Small intestine (tissue), 7 donors: ENCODE measurements around the gene DDC. TPM values are rescaled to one million over a fixed set of nuclear protein-coding genes. Genes with fewer than 3 reads are reported as not detected.

Experiments used
- DNase-seq, 2 donors: peaks; one replicate each; pipeline versions ENCODE4 v3.0.0 to v3.0.0-alpha.2; 2013
- FAIRE-seq: peaks from 2 replicates; lab custom pipeline; 2012; peaks lifted over from hg19 to GRCh38; lab: Jason Lieb, UNC
- H3K27ac ChIP-seq, 3 donors: one replicate each; pipeline ENCODE4 v1.5.1; 2013; ENCODE audit warnings: low read length in 2 of 3, mild to moderate bottlenecking in 2 of 3, control low read depth in 1 of 3, inconsistent platforms in 1 of 3, low read depth in 1 of 3, moderate library complexity in 1 of 3
- H3K27me3 ChIP-seq, 3 donors: one replicate each; pipeline ENCODE4 v1.6.1; 2013; ENCODE audit warnings: low read length in 3 of 3, inconsistent platforms in 1 of 3; ENCODE audit not compliant: control insufficient read depth in 3 of 3, insufficient read depth in 3 of 3
- H3K36me3 ChIP-seq, 3 donors: one replicate each; pipeline ENCODE4 v1.6.1; 2013; ENCODE audit warnings: low read length in 3 of 3, inconsistent platforms in 1 of 3, low read depth in 1 of 3, mild to moderate bottlenecking in 1 of 3, moderate library complexity in 1 of 3; ENCODE audit not compliant: control insufficient read depth in 3 of 3, insufficient read depth in 2 of 3
- H3K4me1 ChIP-seq, 3 donors: one replicate each; pipeline ENCODE4 v1.6.1; 2013; ENCODE audit warnings: low read length in 2 of 3, inconsistent platforms in 1 of 3, low read depth in 1 of 3, mild to moderate bottlenecking in 1 of 3, moderate library complexity in 1 of 3; ENCODE audit not compliant: control insufficient read depth in 3 of 3, insufficient read depth in 2 of 3
- H3K4me3 ChIP-seq, 3 donors: one replicate each; pipeline ENCODE4 v1.5.1; 2013; ENCODE audit warnings: low read length in 3 of 3, control low read depth in 1 of 3, inconsistent platforms in 1 of 3, low read depth in 1 of 3, mild to moderate bottlenecking in 1 of 3, moderate library complexity in 1 of 3
- H3K9me3 ChIP-seq, 2 donors: one replicate each; pipeline ENCODE4 v1.6.1; 2013; ENCODE audit warnings: low read depth in 1 of 2, low read length in 1 of 2; ENCODE audit not compliant: control insufficient read depth in 2 of 2, insufficient read depth in 1 of 2
- WGBS, 3 donors: extraction: QIAGEN DNeasy Blood & Tissue Kit; methylation state at CpG; one replicate each; pipeline ENCODE4 v1.1.7; 2013; 5-methylcytosine and 5-hydroxymethylcytosine counted together
- polyA plus RNA-seq, 4 donors: library from polyadenylated mRNA; stranded (reverse) in 3 of 4; unstranded in 1 of 4; fragments of 200-250 nt in 3 of 4; fragments of 120-200 nt in 1 of 4; gene quantifications; one replicate each; pipeline versions ENCODE4 v1.2.1 to v1.2.3, GENCODE V29; 2013
- donor health status: healthy with polysubstance abuse.
- donor health status: control.
- donor health status: control.
- donor health status: Bipolar disorder and iron deficiency.
- donor health status: healthy.

Gene DDC
- polyA plus RNA-seq, 4 donors = 127 to 689 (median 344) TPM

GRCh38 chr7:50421043-50421442 lies 144.2 kb downstream of the DDC start:
- H3K36me3 ChIP-seq = no peaks in the 10 kb centered on the region
- H3K27ac ChIP-seq = no peak overlapping the region
- peaks cover 0 to under 1% of the 10 kb centered on the region in 2 donors for H3K9me3 ChIP-seq
- H3K4me3 ChIP-seq = no peak overlapping the region
- no peaks in the 10 kb centered on the region for H3K27me3 ChIP-seq
- WGBS, 3 donors = 52 to 81% (median 75%) methylated on average over 3 of the region's 3 CpGs
- DNase-seq (no peak), FAIRE-seq (no peak)
- peaks cover 0 to 6% (median 0%) of the 10 kb centered on the region in 3 donors for H3K4me1 ChIP-seq

GRCh38 chr7:50418526-50419290 lies 146.5 kb downstream of the DDC start:
- Histone ChIP-seq H3K27me3 (no peaks in the 10 kb centered on the region), H3K4me3 (no peak overlapping the region), H3K4me1 (peaks cover 0 to 5% (median 0%) of the 10 kb centered on the region in 3 donors), H3K9me3 (no peaks in the 10 kb centered on the region), H3K27ac (no peak overlapping the region), H3K36me3 (no peaks in the 10 kb centered on the region)
- DNase-seq (no peak), FAIRE-seq (no peak)
- WGBS, 3 donors = 75 to 79% (median 77%) methylated on average over 14 of the region's 14 CpGs

GRCh38 chr7:50418086-50418515 lies 147.1 kb downstream of the DDC start:
- DNase-seq = peak; percentile 79
- 2 to 6% (median 4%) methylated on average over 4 of the region's 4 CpGs for WGBS, 3 donors
- no peaks in the 10 kb centered on the region for H3K9me3 ChIP-seq
- no peak for FAIRE-seq
- H3K4me1 ChIP-seq = peaks cover 0 to 5% (median 0%) of the 10 kb centered on the region in 3 donors
- H3K4me3 ChIP-seq = no peak overlapping the region
- no peaks in the 10 kb centered on the region for H3K27me3 ChIP-seq
- no peak overlapping the region for H3K27ac ChIP-seq
- H3K36me3 ChIP-seq = no peaks in the 10 kb centered on the region

- WGBS, 3 donors = 67 to 79% (median 77%) methylated on average over 7 of the region's 7 CpGs
Observed at GRCh38 chr7:50416527-50417182, 148.6 kb downstream of the DDC start.

GRCh38 chr7:50415844-50416364 lies 149.3 kb downstream of the DDC start:
- H3K4me1 ChIP-seq = peaks cover 0 to 5% (median 0%) of the 10 kb centered on the region in 3 donors
- no peaks in the 10 kb centered on the region for H3K36me3 ChIP-seq
- no peak overlapping the region for H3K27ac ChIP-seq
- WGBS, 3 donors = 66 to 73% (median 69%) methylated on average over 6 of the region's 6 CpGs
- DNase-seq (no peak), FAIRE-seq (no peak)
- H3K4me3 ChIP-seq = no peak overlapping the region
- H3K9me3 ChIP-seq = no peaks in the 10 kb centered on the region
- H3K27me3 ChIP-seq = no peaks in the 10 kb centered on the region

More at GRCh38 chr7:50416527-50417182, 148.6 kb downstream of the DDC start:
- no peak for FAIRE-seq
- DNase-seq = no peak
- Histone ChIP-seq H3K9me3 (no peaks in the 10 kb centered on the region), H3K27ac (no peak overlapping the region), H3K4me3 (no peak overlapping the region), H3K36me3 (no peaks in the 10 kb centered on the region), H3K4me1 (peaks cover 0 to 5% (median 0%) of the 10 kb centered on the region in 3 donors), H3K27me3 (no peaks in the 10 kb centered on the region)

GRCh38 chr7:50413561-50413960 lies 151.6 kb downstream of the DDC start:
- FAIRE-seq (no peak), DNase-seq (no peak)
- Histone ChIP-seq H3K4me3 (no peak overlapping the region), H3K4me1 (peaks cover 0 to 1% (median 0%) of the 10 kb centered on the region in 3 donors), H3K27ac (no peak overlapping the region), H3K9me3 (no peaks in the 10 kb centered on the region), H3K36me3 (no peaks in the 10 kb centered on the region), H3K27me3 (no peaks in the 10 kb centered on the region)
- 87 to 95% (median 91%) methylated on average over 7 of the region's 7 CpGs for WGBS, 3 donors

GRCh38 chr7:50412973-50413372 lies 152.2 kb downstream of the DDC start:
- H3K9me3 ChIP-seq = no peaks in the 10 kb centered on the region
- no peak overlapping the region for H3K4me3 ChIP-seq
- no peaks in the 10 kb centered on the region for H3K4me1 ChIP-seq
- H3K27ac ChIP-seq = no peak overlapping the region
- DNase-seq (no peak), FAIRE-seq (no peak)
- H3K27me3 ChIP-seq = no peaks in the 10 kb centered on the region
- H3K36me3 ChIP-seq = no peaks in the 10 kb centered on the region
- WGBS, 3 donors = 55 to 63% (median 56%) methylated on average over 4 of the region's 4 CpGs

- Histone ChIP-seq H3K36me3 (no peaks in the 10 kb centered on the region), H3K4me1 (no peaks in the 10 kb centered on the region), H3K9me3 (no peaks in the 10 kb centered on the region), H3K27me3 (peaks cover 0 to 5% (median 0%) of the 10 kb centered on the region in 3 donors), H3K27ac (peak overlapping the region in 1 of 3 donors; percentile 5), H3K4me3 (no peak overlapping the region)
- DNase-seq = no peak
- WGBS, 3 donors = 72 to 91% (median 85%) methylated on average over 6 of the region's 6 CpGs
- no peak for FAIRE-seq
Observed at GRCh38 chr7:50411332-50411731, 153.9 kb downstream of the DDC start.
